GM19023 (cell line): ENCODE data around the gene SLC7A1.
A peak's percentile ranks its signal among the peaks of the same experiment; 100 is the strongest.

Experiments
- ATAC-seq: cut with Tn5 transposase; IDR thresholded peaks from one replicate; pipeline ENCODE4 v1.9.1; 2021; ENCODE audit warnings: mild to moderate bottlenecking, moderate library complexity; ENCODE audit not compliant: unreplicated experiment

SLC7A1 gene

DNA sequence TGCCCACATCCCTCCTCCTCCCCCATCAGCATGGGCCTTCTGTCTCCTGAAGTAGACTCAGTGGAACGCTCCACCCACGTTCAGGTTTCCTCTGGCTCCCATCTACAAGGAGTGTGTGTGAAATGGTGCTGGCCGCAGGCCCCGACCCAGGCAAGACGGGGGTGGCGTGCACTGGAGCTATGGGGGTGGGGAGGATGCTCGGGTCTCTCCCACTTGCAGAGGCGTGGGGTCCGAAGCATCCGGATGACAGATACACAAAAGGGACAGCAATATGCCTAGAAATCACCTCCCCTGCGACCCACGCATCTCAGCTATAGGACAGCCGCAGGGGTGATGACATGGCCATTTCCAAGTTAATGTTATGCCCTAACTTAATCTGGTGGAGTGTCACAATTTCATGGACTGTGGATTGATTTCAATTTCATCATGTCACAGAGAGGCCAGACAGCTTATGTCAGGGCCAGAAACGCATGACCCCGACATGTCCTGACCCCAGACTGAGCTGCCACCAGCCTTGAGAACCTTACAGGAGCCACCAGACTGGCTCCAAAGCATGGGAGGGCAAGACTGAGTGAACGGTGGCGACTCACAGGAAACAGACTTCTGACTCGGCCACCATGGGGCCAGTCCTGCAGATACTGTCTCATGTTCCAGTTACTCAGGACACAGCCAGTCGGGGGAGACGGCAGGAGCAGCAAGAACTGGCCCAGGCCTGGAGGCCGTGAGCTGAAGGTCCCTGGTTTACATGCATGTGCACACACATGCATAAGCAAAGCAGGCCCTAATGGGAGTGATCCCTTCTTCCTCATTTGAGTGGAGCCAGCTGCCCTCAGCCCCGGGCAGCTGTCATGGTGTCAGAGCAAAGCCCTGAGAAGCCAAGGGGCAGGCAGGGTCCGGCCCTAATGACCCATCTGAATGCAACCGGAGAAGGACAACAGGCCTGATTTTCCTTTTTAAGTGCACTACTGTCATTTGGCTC is 82.2 kb downstream of the SLC7A1 start:
- ATAC-seq, result no peak

DNA sequence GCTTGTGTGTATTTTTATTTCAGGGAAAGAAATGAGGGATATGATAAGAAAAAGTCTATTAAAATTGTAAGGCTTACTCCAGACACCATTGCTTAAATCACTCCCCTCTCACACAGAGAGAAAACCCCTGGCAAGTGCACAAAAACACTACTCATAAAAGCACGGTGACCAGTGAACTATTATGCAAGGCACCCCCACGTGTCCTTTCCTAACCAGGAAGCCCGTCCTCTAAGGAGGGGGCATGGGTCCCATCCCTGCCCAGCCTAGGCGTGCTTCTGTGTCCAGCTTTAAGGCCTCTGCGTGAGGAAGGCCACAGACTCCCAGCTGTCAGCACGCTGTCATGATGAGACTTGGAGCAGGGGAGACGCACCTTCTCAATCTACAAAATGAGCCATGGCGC is 83.5 kb downstream of the SLC7A1 start:
- no peak for ATAC-seq

DNA sequence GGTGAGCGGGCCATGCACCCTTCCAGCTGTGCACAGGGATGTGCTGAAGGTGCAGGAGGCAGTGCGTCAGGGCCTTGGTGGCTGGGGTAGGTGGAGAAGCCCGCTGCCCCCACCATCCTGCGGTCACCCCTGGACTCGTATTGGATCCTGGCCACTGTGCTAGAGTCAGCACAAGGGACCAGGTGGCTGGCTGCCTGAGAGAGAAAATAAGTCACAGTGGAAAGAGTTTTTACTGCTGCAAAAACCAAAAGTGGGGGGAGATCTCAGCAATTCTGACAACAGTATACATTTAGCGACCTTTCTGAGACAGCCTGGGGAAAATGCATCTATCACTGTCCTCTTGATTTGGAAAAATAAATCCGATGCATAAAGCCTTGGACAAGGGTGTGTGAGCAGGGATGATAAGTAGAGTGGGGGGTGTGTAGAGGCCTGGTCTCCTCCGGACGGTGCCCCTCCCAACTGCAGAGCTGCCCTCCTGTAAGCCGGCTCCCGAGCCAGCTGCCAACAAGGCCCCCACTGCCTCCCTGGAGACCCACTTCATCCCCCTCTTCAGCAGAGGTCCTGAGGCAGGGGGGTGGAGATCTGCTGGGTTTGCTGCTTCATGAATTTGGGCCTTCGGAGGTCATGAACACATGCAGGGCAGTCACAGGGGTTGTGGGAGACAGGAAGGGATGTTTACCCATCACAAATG is 84.2 kb downstream of the SLC7A1 start:
- no peak for ATAC-seq

DNA sequence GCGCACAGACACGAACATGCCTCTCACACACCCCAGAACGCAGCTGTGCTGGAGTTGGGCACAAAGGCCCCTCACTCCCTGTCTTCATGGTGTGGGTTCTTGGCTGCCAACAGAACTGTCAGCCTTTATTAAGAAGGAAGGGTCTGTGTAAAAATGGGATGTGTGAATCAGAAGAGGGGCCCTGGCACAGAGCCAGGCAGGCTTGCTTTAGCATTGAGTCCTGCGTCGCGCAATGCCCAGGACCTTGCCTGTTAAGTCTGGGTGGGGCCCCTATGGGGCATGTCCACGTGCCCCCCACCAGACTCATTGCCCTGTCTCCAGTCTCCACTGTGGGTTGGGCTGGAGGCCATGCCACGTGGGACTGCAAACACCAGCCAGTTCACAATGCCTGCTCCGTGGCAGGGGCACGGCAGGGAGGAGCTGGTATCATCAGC is 84.8 kb downstream of the SLC7A1 start:
- no peak for ATAC-seq

DNA sequence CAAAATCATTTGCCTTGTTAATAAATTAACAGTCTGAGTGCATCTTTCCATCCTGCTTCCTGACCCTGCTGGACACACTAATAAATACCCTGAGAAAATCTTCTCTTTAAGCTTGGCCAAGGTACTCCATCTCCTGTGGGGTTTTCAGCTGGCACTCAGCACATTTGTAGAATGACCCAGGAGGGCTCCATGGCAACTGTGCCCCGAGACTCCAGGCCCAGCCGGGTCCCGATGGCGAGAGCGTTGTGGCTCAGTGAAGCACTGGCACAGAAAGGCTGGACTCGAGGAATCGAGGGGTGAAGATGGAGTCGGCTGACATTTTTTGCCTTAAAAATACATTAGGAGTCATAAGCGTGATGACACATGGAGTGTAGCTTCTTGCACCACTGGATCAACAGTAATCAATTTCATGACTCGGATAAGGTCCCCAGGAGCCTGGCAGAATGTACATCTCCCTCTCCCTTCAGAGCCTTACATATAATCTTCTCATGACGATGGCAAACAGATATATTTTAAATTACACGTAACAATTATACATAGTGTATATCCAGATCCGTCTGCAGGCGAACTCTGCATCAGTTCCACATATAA is 85.4 kb downstream of the SLC7A1 start:
- no peak for ATAC-seq

DNA sequence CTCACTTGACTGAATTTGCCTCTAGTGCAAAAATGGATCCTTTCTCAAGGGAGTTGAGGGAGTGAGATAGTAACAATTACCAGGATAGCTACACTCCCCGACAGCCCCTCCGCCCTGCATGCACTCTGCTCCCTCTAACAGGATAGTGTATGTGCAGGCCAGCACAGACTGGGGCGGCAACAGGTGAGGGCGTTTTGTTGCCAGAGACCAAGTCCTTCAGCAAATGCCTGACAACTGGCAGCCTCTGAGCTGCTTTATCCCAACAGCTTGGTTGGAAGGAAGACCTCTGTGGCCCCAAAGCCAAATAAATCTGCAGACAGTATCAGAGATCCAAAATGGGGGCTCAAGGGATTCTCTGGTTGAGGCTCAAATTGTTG is 86.6 kb downstream of the SLC7A1 start:
- no peak for ATAC-seq

DNA sequence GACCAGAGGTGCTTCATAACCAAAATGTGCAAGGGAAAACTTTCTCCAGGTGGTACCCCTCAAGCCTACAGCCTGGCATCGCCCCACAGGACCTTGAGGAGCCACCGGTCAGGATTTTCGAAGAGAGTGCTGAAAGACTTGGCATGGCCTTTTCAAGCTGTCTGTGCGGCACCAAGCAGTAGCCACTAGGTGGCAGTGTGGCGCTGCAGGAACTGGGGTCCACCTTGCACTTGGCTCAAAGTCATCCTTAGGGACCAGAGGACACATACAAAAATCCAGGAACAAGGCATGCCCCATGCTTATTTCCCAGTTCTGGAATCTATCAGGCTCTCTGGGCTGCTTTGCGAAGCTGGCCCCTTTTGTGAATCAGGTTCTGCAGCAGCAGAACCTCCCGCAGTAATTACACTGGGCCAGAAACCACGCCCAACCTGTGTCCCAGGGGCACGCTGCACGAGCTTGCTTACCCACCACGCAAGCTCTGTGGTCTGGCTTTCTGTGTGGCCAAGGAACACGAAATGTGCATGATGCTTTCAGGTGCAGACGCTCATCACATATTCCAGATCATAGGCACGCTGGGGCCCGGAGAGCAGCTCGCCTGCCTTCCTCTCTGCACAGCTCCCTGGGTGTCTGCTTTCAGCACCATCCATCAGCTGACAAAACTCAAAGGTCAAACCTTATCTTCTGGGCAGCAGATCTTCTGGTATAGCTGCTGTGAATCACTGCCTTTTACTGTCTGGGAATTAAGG is 87.2 kb downstream of the SLC7A1 start:
- peak; percentile 83 for ATAC-seq

DNA sequence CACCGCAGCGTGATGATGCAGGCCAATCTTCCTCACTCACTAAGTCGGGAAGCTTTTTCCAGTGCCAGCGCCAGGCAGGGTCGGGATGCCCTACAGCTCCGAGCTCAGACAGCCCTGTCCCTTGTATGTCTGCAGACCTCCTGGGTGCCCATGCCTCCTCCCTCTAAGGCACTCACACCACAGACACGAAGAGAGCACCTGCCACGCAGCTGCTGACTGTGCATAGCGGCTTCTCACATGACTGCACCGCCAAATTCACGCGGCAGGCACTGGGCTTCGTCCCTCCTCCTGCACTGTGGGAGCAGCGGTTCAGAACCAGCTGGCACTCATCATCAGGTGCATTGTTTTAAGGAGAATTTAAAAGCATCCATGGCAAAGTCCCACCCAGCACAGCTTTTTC is 88.1 kb downstream of the SLC7A1 start:
- ATAC-seq, result no peak

DNA sequence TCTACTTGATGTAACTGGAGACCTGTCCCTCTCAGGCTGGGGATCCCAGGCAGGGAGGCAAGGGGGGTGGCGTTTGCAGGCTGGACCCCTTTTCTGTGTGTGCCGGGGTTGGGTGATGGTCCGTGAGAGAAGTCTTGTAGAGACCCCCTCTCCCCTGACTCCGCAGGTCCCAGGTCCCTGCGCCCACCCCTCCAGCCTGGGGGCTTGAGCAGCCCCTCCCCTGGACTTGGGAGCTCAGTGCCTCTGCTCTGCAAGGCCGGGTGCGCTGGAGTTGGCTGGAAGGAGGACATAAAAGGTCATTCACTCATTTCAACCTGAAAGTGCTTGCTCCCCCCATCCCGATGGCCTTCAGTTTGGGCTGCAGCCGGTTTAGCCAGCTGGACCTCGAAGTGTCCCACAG is 89.5 kb downstream of the SLC7A1 start:
- no peak for ATAC-seq

DNA sequence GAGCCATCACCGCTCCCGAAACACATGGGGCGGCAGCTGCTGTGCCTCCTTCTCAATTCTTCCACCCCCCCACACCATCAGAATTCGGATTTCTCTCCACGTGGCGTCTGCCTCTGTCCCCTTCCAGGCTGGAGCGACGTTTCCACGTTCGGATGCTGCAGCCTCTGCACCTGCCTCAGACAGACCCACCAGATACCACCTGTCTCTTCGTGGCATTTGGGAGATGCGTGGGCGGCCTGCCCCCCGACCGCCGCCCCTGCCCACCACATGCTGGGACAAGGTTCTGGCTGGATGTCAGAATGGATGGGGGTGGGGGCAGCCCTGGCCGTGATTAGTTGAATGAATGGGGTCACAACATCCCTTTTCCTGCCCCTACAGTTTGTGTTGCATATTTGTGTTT is 90.0 kb downstream of the SLC7A1 start:
- ATAC-seq, result no peak

DNA sequence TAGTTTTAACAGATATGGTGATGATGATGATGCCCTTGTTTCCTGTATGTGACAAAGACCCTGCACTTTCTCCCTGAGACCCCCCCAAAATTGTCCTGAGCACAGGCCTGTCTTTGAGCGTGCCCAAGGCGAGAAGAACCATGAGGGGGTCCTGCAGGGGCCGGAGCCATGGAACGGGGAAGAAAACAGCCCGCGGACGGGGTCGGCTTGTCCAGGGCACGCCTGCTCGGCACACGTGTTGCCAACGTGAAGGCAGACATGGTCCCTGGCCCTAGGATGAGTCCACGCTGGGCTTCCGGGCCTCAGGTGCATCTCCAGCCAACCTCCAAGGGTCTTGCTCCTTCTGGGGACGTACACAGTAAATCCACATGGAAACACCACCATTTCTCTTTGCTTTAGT is 90.8 kb downstream of the SLC7A1 start:
- no peak for ATAC-seq

DNA sequence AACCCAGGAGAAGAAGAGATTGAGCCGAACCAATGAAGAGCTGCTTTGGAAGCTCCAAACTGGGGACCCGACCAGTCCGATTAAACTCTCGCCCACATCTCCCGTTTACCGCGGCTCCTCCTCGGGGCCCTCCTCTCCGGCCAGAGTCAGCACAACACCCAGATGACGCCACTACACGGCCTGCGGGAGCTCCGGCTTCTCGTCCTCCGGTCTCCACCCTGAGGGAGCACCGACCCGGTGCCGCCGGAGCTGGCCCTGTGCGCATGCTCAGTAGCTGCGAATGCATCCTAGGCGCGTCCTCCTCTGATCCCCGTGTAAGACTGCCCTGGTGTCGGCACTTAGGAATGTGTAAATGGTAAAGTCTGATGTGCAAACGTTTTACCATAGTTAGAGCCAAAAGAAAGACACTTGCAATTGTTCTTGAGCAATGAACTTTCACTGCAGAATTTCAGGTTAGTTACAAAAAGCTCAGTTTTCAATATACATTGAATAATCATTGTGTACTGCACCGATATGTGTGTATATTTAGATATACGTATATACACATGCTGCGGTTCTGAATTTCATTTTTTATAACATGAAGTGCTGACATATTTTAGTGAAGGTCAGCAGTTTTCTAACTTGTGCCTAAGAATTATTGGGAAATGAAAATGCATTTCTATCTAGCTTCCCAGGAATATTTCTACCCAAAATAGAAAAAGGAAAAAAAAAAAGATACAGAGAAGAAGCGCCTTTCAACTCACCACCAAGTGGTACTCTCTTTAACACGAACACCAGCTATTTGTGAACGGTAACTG is 92.2 kb downstream of the SLC7A1 start:
- no peak for ATAC-seq

DNA sequence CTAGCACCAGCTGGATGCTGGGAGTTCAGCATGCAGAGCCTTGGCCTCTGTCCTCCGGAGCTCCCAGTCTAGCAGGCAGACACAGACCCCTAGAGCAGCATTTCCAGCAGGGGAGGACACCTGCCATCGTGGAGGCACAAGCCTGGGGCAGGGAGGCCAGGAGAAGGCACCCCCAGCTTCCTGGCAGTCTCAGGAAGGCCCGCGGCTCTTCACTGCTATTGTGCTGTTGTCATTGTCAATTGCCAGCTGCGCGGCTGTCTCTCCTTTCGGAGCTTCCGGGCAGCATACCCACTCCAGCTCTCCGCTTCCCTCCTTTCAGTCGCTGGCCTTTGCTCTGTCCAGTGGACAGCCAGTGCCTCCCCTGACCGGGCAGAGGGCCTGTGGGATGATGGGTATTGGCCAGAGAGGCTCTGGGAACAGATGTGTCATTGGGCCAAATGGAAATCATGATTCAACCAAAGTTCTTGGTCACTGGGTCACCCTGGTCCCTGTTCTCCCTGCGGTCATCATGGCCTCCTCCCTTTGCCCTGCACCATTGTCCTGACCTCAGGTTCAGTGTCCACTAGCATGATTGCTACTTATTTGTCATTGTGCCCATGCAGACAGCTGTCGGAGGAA is 93.0 kb downstream of the SLC7A1 start:
- ATAC-seq, result no peak

DNA sequence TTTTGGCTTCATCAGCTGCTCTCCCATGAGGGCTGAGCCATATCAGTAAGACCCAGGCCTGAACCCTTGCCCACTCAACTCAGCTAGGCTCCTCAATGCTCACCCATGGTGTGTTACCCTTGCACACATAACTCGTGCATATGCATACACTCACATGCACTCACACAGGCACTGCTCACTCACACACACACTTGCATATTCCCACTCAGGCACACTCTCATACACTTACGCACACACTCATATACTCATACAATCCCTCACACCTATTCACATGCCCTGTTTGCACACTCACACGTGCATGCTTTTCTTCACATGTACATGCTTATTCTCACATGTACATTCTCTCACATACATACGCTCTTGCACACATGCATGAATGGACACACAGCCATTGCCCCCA is 93.8 kb downstream of the SLC7A1 start:
- no peak for ATAC-seq

DNA sequence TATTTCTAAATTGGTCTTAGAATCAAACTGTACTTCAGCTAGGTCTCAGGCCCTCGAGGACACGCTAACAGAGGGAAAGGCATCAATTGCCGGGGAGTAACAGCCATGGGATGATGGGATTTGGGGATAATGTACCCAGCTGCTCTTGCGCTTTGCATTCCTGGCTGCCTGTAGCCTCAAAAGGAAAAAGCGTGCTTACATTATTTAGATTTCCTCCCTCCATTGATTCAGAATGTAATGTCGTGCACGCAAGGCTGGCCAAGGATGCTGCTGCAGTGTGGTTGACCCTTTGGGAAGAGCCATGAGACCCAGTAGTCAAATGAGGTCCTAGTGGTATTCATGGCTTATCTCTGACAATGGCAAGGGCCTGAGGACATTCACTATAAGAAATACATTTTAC is 95.1 kb downstream of the SLC7A1 start:
- ATAC-seq, result no peak

DNA sequence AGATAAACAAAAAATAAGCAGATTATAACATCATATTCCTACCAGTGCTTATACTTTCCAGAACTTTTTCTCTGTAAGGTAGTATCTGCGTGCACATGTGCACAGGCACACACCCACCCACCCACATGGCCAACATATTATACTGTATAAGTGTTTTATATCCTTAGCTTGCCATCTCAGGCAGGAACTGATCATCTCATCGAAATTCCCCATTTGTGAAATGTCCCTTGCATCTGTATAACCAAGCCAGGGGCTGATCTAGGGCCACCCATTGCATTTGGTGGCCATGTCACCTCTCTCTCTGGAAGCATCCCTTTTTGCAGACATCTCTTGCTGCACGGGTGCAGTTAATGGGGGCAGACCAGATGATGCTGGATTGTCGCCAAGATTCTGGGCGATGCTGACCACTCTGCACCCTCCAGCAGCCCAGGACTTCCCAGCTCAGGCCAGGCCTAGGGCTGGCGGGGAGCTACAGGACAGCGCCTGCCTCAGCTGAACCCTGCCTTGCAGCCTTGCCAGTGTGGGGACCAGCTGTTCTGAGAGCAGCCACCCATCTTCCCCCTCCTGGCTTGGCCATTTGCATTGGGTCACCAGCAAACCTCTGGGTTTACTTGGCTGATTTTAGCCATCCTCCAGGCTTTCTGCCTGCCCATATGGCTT is 95.9 kb downstream of the SLC7A1 start:
- ATAC-seq, result no peak

DNA sequence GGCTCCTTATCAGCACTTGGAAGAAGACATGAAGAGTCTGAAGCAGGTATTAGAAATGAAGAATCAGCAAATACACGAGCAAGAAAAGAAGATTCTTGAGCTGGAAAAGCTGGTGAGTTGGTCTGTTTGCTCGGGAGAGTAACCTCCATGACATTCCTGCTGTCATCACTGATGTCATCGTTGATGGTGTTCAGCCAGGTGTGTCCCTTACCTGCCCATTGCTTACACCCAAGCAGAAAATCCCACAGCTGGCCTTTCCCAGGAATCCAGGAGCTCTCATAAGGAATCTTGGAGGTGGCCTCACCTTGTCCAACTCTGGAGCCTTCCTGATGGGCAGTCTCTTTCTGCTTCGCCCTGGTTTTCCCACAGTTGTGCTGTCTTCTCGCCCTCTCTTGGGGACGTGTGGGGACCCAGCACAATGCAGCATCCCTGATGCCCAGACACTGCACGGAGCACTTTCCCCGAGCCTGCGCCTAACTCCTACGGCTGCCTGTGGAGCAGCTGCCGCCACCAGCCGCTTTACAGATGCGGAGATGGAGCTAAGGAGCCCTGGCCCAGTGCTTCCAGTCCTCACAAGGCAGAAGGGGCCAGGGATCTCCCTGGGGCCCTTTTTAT is 97.0 kb downstream of the SLC7A1 start:
- no peak for ATAC-seq

DNA sequence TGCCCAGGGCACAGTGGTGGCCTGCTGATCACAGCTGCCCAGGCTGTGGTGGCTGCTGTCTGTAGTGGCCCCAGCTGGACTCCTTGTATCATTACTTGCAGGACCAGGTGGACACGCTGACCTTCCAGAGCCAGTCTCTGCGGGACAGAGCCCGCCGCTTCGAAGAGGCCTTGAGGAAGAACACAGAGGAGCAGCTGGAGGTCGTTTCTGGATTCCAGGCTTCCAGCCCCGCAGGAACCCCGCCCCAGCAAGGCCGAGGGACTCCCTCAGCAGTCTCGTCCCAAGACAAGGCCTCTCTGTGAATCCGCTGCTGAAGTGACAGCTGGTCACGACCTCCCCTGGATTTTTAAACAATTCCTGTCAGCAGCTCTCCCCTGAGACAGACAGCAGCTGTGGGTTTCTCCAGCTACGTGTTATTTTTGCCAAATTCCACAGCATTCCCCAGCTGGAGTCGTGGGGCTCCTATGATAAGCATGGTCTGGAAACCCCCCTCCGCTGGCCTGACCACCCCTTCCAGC is 98.3 kb downstream of the SLC7A1 start:
- no peak for ATAC-seq

DNA sequence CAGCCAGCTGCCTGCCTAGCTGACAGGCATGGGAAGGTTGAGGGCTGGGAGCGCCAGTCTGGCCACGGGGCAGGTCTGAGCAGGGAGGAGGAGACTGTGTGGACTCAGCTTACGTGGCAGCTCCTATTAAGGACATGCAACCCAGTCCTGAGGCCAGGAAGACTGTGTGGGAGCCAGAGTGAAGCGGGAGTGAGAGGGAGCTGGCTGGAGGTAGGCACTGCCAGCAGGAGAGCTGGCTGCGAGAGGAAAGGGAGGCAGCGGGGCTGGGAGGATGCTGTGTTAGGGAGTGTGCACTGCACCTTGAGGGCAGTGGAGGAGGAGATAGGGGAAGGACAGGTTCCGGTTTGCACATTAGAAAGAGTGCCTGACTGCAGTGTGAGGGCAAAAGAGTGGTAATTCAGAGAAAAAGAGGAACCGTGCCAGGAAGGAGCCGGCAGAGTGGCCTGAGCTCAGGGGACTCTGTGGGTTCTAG is 99.2 kb downstream of the SLC7A1 start:
- ATAC-seq, result no peak
